SHP77 (cell line): ENCODE measurements around the gene GALNT10.

Experiments used
- DNase-seq, 2 experiments: peaks; one replicate each; lab custom pipeline; 2025; lab: John Stamatoyannopoulos, UW

Gene GALNT10

GRCh38 chr5:154324033-154324432 lies 133.5 kb downstream of the GALNT10 start:
- no peak for DNase-seq

GRCh38 chr5:154325566-154325965 lies 135.0 kb downstream of the GALNT10 start:
- no peak for DNase-seq

- no peak for DNase-seq
Observed at GRCh38 chr5:154329062-154329461, 138.5 kb downstream of the GALNT10 start.

GRCh38 chr5:154329519-154330040 lies 139.0 kb downstream of the GALNT10 start:
- no peak for DNase-seq

- no peak for DNase-seq
Observed at GRCh38 chr5:154330097-154330667, 139.6 kb downstream of the GALNT10 start.

GRCh38 chr5:154331232-154331631 lies 140.7 kb downstream of the GALNT10 start:
- no peak for DNase-seq

GRCh38 chr5:154331924-154332323 lies 141.4 kb downstream of the GALNT10 start:
- DNase-seq: no peak

- no peak for DNase-seq
Observed at GRCh38 chr5:154332451-154332850, 141.9 kb downstream of the GALNT10 start.

- DNase-seq: no peak
Observed at GRCh38 chr5:154333016-154333415, 142.5 kb downstream of the GALNT10 start.

- no peak for DNase-seq
Observed at GRCh38 chr5:154334406-154335064, 144.0 kb downstream of the GALNT10 start.

- DNase-seq: no peak
Observed at GRCh38 chr5:154335065-154335448, 144.5 kb downstream of the GALNT10 start.

GRCh38 chr5:154341620-154342019 lies 151.1 kb downstream of the GALNT10 start:
- DNase-seq: no peak

- no peak for DNase-seq
Observed at GRCh38 chr5:154342211-154342610, 151.7 kb downstream of the GALNT10 start.

- DNase-seq: no peak
Observed at GRCh38 chr5:154342963-154343362, 152.4 kb downstream of the GALNT10 start.

- DNase-seq: no peak
Observed at GRCh38 chr5:154344461-154344860, 153.9 kb downstream of the GALNT10 start.

GRCh38 chr5:154345255-154345952 lies 154.9 kb downstream of the GALNT10 start:
- no peak for DNase-seq

- no peak for DNase-seq
Observed at GRCh38 chr5:154346427-154346826, 155.9 kb downstream of the GALNT10 start.

GRCh38 chr5:154349626-154350264 lies 159.2 kb downstream of the GALNT10 start:
- DNase-seq: no peak

- no peak for DNase-seq
Observed at GRCh38 chr5:154351141-154351540, 160.6 kb downstream of the GALNT10 start.

- DNase-seq: no peak
Observed at GRCh38 chr5:154351566-154351965, 161.0 kb downstream of the GALNT10 start.

- DNase-seq: no peak
Observed at GRCh38 chr5:154352960-154353548, 162.5 kb downstream of the GALNT10 start.

- no peak for DNase-seq
Observed at GRCh38 chr5:154355129-154355611, 164.6 kb downstream of the GALNT10 start.
